K562 (cell line): ENCODE results near the gene BIK. TPM values are rescaled to one million over a fixed set of nuclear protein-coding genes. Genes with fewer than 3 reads are reported as not detected.

Experiments
- ATAC-seq: fragments of 200-7000 bp; cut with Tn5 transposase; 3 replicates; pipeline ENCODE4 v1.9.1; 2020; ENCODE audit warnings: moderate library complexity
- BruUV-seq: library from RNA; stranded (reverse); fragments of 400-500 nt; replicated peaks from 2 replicates; lab custom pipeline; 2021; lab: Mats Ljungman, UMichigan
- CTCF ChIA-PET: fragments of 300-600 bp; formaldehyde crosslinking; extraction: SDS; loops from one replicate; lab custom pipeline; 2021; ENCODE audit warnings: low intra/inter-chr PET ratio; lab: Yijun Ruan, JAX
- POLR2A ChIA-PET: fragments of 300-600, 350-650 bp; sonication (Branson Sonifier 250); formaldehyde crosslinking; extraction: SDS; loops from one replicate; lab custom pipeline; 2021; ENCODE audit warnings: antibody characterized with exemption, inconsistent platforms; lab: Yijun Ruan, JAX
- DNase-seq, 4 experiments: peaks; one replicate each; pipeline versions ENCODE4 v3.0.0 to v3.0.0-alpha.2; 2011 to 2018; ENCODE audit warnings: low spot score in 3 of 4, mixed read lengths in 3 of 4; ENCODE audit errors: extremely low read depth in 1 of 4
- FAIRE-seq: peaks from 2 replicates; lab custom pipeline; 2011; peaks lifted over from hg19 to GRCh38; lab: Jason Lieb, UNC
- H2AFZ ChIP-seq: 2 replicates; pipeline ENCODE4 v1.6.0; 2011; ENCODE audit warnings: low read depth, low read length, control low read depth, inconsistent platforms
- H3K27ac ChIP-seq: fragments of 200-600 bp; 3 replicates; pipeline ENCODE4 v1.8.0; 2011; ENCODE audit warnings: low read depth, mild to moderate bottlenecking, control low read depth, inconsistent platforms, low read length, moderate library complexity, mixed read lengths; ENCODE audit errors: extremely low read depth
- H3K27me3 ChIP-seq, 2 experiments: fragments of 300-600 bp in 1 of 2; 2 replicates in 1 of 2; 3 replicates in 1 of 2; pipeline versions ENCODE4 v1.6.0 to v1.8.0; 2011; ENCODE audit warnings: inconsistent platforms in 2 of 2, low read length in 2 of 2, mild to moderate bottlenecking in 1 of 2, mixed read lengths in 1 of 2, moderate library complexity in 1 of 2; ENCODE audit not compliant: control insufficient read depth in 2 of 2, insufficient read depth in 2 of 2
- H3K36me3 ChIP-seq: fragments of 300-600 bp; 3 replicates; pipeline ENCODE4 v1.8.0; 2011; ENCODE audit warnings: mild to moderate bottlenecking, low read length, inconsistent platforms; ENCODE audit not compliant: control insufficient read depth, insufficient read depth
- H3K4me1 ChIP-seq, 2 experiments: fragments of 200-600 bp in 1 of 2; replicated peaks in 1 of 2; 2 replicates in 1 of 2; 3 replicates in 1 of 2; pipeline versions ENCODE4 v1.5.1 to v1.8.0; 2011; ENCODE audit warnings: inconsistent platforms in 2 of 2, low read length in 2 of 2, mild to moderate bottlenecking in 1 of 2, mixed read lengths in 1 of 2, moderate library complexity in 1 of 2; ENCODE audit not compliant: control insufficient read depth in 2 of 2, insufficient read depth in 2 of 2
- H3K4me2 ChIP-seq: 2 replicates; pipeline ENCODE4 v1.6.1; 2011; ENCODE audit warnings: low read length, control low read depth, inconsistent platforms, mixed read lengths; ENCODE audit not compliant: insufficient read depth
- H3K4me3 ChIP-seq: fragments of 200-600 bp; sonication (generic), shearing (Covaris generic); 2 replicates; pipeline ENCODE4 v1.5.1; 2016; ENCODE audit warnings: control low read depth, inconsistent platforms
- H3K79me2 ChIP-seq: fragments of 200-600 bp; 3 replicates; pipeline ENCODE4 v1.8.0; 2011; ENCODE audit warnings: low read length, inconsistent platforms; ENCODE audit not compliant: control insufficient read depth, insufficient read depth
- H3K9ac ChIP-seq, 2 experiments: 2 replicates each; pipeline versions ENCODE4 v1.6.0 to v1.6.1; 2011; ENCODE audit warnings: low read depth in 2 of 2, low read length in 2 of 2, control low read depth in 1 of 2, inconsistent platforms in 1 of 2, mild to moderate bottlenecking in 1 of 2, mixed read lengths in 1 of 2; ENCODE audit not compliant: insufficient read depth in 1 of 2
- H3K9me1 ChIP-seq: one replicate; pipeline ENCODE4 v1.6.0; 2011; ENCODE audit warnings: inconsistent platforms, mild to moderate bottlenecking, low read length, moderate library complexity; ENCODE audit not compliant: control insufficient read depth, insufficient read depth
- H3K9me3 ChIP-seq: replicated peaks from 2 replicates; pipeline ENCODE4 v1.5.1; 2011; ENCODE audit warnings: low read depth, low read length, inconsistent platforms; ENCODE audit not compliant: control insufficient read depth, insufficient read depth
- H4K20me1 ChIP-seq: replicated peaks from 2 replicates; pipeline ENCODE4 v1.6.1; 2011; ENCODE audit warnings: low read length, inconsistent platforms, mixed read lengths; ENCODE audit not compliant: control insufficient read depth, insufficient read depth
- BHLHE40 ChIP-seq: IDR thresholded peaks from 2 replicates; pipeline ENCODE4 v1.6.1; 2011; ENCODE audit warnings: low read length, improper control_type of control experiment
- CEBPG ChIP-seq, 3 experiments: fragments of 200-800 bp in 1 of 3; sonication (Bioruptor generic) in 1 of 3; sonication (generic) in 1 of 3; formaldehyde crosslinking in 1 of 3; IDR thresholded peaks in 2 of 3; conservative IDR thresholded peaks in 1 of 3; 2 replicates each; pipeline versions ENCODE4 v1.6.1 to v1.8.0; 2016 to 2022; ENCODE audit warnings: missing compliant biosample characterization in 2 of 3, missing genetic modification characterization in 2 of 3, mild to moderate bottlenecking in 1 of 3, missing genetic modification reagents in 1 of 3
- SPI1 ChIP-seq: IDR thresholded peaks from 2 replicates; pipeline ENCODE4 v1.6.1; 2011; ENCODE audit warnings: low read depth, low read length, control low read depth, borderline replicate concordance
- ZFX ChIP-seq: sonication (generic); formaldehyde crosslinking; IDR thresholded peaks from 2 replicates; pipeline ENCODE4 v1.8.0; 2022; ENCODE audit warnings: mild to moderate bottlenecking, missing genetic modification reagents, moderate library complexity
- ZSCAN29 ChIP-seq: fragments of 450-650 bp; IDR thresholded peaks from 2 replicates; pipeline ENCODE4 v1.6.1; 2017
- WGBS: fragments of 100-300 bp; shearing (Covaris generic); methylation state at CpG from one replicate; pipeline ENCODE4 v1.1.6; 2016; ENCODE audit warnings: low coverage, mixed read lengths; ENCODE audit not compliant: insufficient coverage; ENCODE audit errors: missing lambda C conversion rate; 5-methylcytosine and 5-hydroxymethylcytosine counted together
- in situ Hi-C: fragments of 300-500 bp; cut with MboI; formaldehyde crosslinking; loops from 4 replicates; pipeline ENCODE4 v1.15.0; 2018; ENCODE audit warnings: inconsistent platforms, mixed read lengths
- intact Hi-C: fragments of 100-400 bp; cut with micrococcal nuclease; formaldehyde crosslinking; loops from 2 replicates; pipeline ENCODE4 v1.14.2; 2022
- polyA plus RNA-seq, 8 experiments: library from polyadenylated mRNA; depleted of rRNA in 4 of 8; stranded (reverse) in 5 of 8; unstranded in 3 of 8; fragments of >200 nt; fragmentation: Nextera tagmentation in 2 of 8; fragmentation: Illumina TruSeq in 1 of 8; extraction: Ambion mirVana in 2 of 8; extraction: Trizol in 1 of 8; gene quantifications; 2 replicates each; pipeline versions ENCODE4 v1.2.1 to v1.2.3, GENCODE V29; 2011 to 2014; ENCODE audit warnings: inconsistent platforms in 1 of 8, missing spikeins in 1 of 8
- total RNA-seq, 7 experiments: library from RNA; depleted of rRNA in 6 of 7; stranded (reverse); fragments of >200 nt in 6 of 7; fragmentation: Illumina TruSeq in 2 of 7; extraction: Trizol in 2 of 7; gene quantifications; 2 replicates each; pipeline versions ENCODE4 v1.2.1 to v1.2.3, GENCODE V29; 2011 to 2021; ENCODE audit warnings: low replicate concordance in 1 of 7
- TF ChIP-seq, protein P1 (sequence below): fragments of 250-450 bp; sonication (Bioruptor Pico); IDR thresholded peaks from 2 replicates; pipeline ENCODE4 v1.8.0; 2022; ENCODE audit warnings: moderate library complexity, mild to moderate bottlenecking, inconsistent platforms

Gene BIK
- total and polyA plus RNA-seq, 9 of the 15 experiments (the other 6 are each of a cell fraction or from before 2014, with no cell fraction given), result 0.08 to 0.23 (median 0.18) TPM; not detected in 4

DNA sequence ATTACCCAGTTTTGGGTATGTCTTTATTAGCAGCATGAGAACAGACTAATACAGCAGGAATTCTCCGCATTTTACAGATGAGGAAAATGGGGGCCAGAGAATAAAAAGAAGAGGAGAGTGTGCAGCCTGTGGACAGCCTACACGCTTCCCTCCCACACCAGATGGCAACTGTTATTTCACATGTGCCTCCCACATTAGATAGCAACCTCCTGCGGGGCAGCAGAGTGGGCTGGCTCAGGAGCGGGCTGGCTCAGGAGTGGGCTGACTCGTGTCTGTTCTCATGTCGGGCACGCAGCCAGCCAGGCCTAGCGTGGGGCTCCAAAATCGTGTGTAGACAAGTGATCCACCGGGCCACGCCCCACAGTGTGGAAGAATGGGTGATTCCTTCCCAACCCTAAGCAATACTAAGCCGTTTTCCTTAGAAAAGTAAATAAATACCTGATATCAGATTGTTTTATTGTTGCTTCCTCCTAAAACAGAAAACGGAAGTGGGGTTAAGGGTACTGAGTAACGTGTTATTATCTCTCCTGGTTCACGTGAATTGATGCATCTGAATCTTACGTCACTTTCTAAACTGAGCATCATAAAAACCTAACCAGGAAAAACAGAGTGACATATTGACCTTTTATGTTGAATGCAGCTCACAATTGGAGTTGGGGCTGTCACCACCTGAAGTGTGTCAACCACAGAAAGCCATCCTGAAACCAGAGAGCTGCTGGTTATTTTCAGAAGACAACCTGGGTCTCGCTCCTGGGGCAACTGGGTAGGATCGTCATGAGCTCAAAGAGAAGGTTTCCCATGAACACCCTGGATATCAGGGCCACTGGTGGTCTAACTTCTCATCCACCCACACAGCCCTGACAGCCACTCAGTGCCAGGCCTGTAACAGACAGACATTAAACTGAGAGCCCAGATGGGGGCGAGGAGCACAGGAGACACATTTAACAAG, 24.6 kb upstream of the BIK start:
- no peak for DNase-seq
- Histone ChIP-seq H3K4me1 (peaks cover 3 to 17% of the 10 kb centered on the region in 2 experiments; a peak in 4 of 5 replicates), H3K4me3 (no peak overlapping the region), H3K27me3 (no peaks in the 10 kb centered on the region), H3K9me1 (no peaks in the 10 kb centered on the region), H4K20me1 (no peaks in the 10 kb centered on the region), H3K9ac (no peak overlapping the region), H2AFZ (no peak overlapping the region), H3K9me3 (no peaks in the 10 kb centered on the region), H3K79me2 (no peaks in the 10 kb centered on the region), H3K4me2 (no peak overlapping the region), H3K27ac (no peak overlapping the region), H3K36me3 (no peaks in the 10 kb centered on the region)
- WGBS, result 38% methylated on average over 15 of the region's 19 CpGs
- intact Hi-C loops, result no loop called here
- FAIRE-seq, result no peak
- no TSS peak for BruUV-seq
- ChIA-PET CTCF (no interaction called here), POLR2A (no interaction called here)
- no peak for ATAC-seq
- in situ Hi-C loops, result no loop called here
- TF ChIP-seq BHLHE40 (peak; percentile 39; the same call in 1 of the 2 replicates), SPI1 (0 out of 2 replicates have a peak, but pooled peaks have one; percentile 44), CEBPG (CRISPR knock-in tag; IDR thresholded peaks at IDR 0.05) (no peak), CEBPG (tag; conservative IDR thresholded peaks at IDR 0.05 in 1 of 2, IDR thresholded peaks at IDR 0.05 in 1 of 2) (0 out of 4 replicates have a peak, but pooled peaks of 1 of the 2 experiments have one; percentile 35), ZSCAN29 (no peak), ZFX (CRISPR knock-in tag) (peak; percentile 8; the same call in 1 of the 2 replicates)
- TF ChIP-seq, protein P1, sequence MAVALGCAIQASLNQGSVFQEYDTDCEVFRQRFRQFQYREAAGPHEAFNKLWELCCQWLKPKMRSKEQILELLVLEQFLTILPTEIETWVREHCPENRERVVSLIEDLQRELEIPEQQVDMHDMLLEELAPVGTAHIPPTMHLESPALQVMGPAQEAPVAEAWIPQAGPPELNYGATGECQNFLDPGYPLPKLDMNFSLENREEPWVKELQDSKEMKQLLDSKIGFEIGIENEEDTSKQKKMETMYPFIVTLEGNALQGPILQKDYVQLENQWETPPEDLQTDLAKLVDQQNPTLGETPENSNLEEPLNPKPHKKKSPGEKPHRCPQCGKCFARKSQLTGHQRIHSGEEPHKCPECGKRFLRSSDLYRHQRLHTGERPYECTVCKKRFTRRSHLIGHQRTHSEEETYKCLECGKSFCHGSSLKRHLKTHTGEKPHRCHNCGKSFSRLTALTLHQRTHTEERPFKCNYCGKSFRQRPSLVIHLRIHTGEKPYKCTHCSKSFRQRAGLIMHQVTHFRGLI (CRISPR knock-in tag), result no peak
